SU-DHL-6 (cell line): ENCODE data around the gene KIF21B.
A peak's percentile ranks its signal among the peaks of the same experiment; 100 is the strongest.

ENCODE experiments used
- H2AFZ ChIP-seq: fragments of 200-600 bp; sonication (generic); 2 replicates; pipeline ENCODE4 v1.6.1; 2014; ENCODE audit warnings: low read depth, mild to moderate bottlenecking, moderate library complexity, mixed read lengths, antibody characterized with exemption, low read length; ENCODE audit not compliant: severe bottlenecking
- H3F3A ChIP-seq: fragments of 200-600 bp; shearing (Covaris generic); 2 replicates; pipeline ENCODE4 v1.6.0; 2016; ENCODE audit warnings: antibody characterized with exemption, mild to moderate bottlenecking; ENCODE audit not compliant: insufficient read depth
- H3K27ac ChIP-seq: fragments of 200-600 bp; sonication (generic); 2 replicates; pipeline ENCODE4 v1.5.1; 2016; ENCODE audit warnings: low read depth, mild to moderate bottlenecking, low read length, moderate library complexity, mixed read lengths
- H3K27me3 ChIP-seq: fragments of 200-600 bp; sonication (generic), shearing (Covaris generic); 2 replicates; pipeline ENCODE4 v1.6.0; 2014; ENCODE audit warnings: mild to moderate bottlenecking, low read length
- H3K36me3 ChIP-seq: fragments of 200-600 bp; sonication (generic); 2 replicates; pipeline ENCODE4 v1.6.1; 2014; ENCODE audit warnings: mild to moderate bottlenecking, low read length, mixed read lengths
- H3K4me2 ChIP-seq: fragments of 300-600, 200-600 bp; shearing (Covaris generic), sonication (generic); 2 replicates; pipeline ENCODE4 v1.6.0; 2014; ENCODE audit warnings: low read length, low read depth, mild to moderate bottlenecking; ENCODE audit not compliant: poor library complexity, severe bottlenecking
- H3K4me3 ChIP-seq: fragments of 200-600 bp; sonication (generic); 2 replicates; pipeline ENCODE4 v1.5.1; 2014; ENCODE audit warnings: antibody characterized with exemption, low read length, mild to moderate bottlenecking, mixed read lengths; ENCODE audit not compliant: insufficient read depth, poor library complexity, severe bottlenecking
- H3K79me2 ChIP-seq: fragments of 200-600 bp; sonication (generic); 2 replicates; pipeline ENCODE4 v1.6.1; 2014; ENCODE audit warnings: mild to moderate bottlenecking, low read length, moderate library complexity; ENCODE audit not compliant: insufficient read depth
- H3K9ac ChIP-seq: fragments of 200-600 bp; sonication (generic); 2 replicates; pipeline ENCODE4 v1.7.0; 2014; ENCODE audit warnings: mild to moderate bottlenecking, low read length
- H3K9me2 ChIP-seq: fragments of 200-600 bp; sonication (generic); replicated peaks from 2 replicates; pipeline ENCODE4 v1.6.1; 2014; ENCODE audit warnings: low read length; ENCODE audit not compliant: insufficient read depth
- H3K9me3 ChIP-seq: fragments of 200-600 bp; sonication (generic); 2 replicates; pipeline ENCODE4 v1.6.1; 2014; ENCODE audit warnings: low read length, mixed read lengths; ENCODE audit not compliant: insufficient read depth
- H4K20me1 ChIP-seq: fragments of 200-600 bp; sonication (generic); 2 replicates; pipeline ENCODE4 v1.6.1; 2014; ENCODE audit warnings: low read depth, mild to moderate bottlenecking, antibody characterized with exemption, low read length, moderate library complexity, mixed read lengths
- EZH2phosphoT487 ChIP-seq: fragments of 200-600 bp; sonication (generic), shearing (Covaris generic); conservative IDR thresholded peaks from 2 replicates; pipeline ENCODE4 v1.6.1; 2018; ENCODE audit warnings: mild to moderate bottlenecking, antibody characterized with exemption, low read length, moderate library complexity, mixed read lengths
- TF ChIP-seq, protein P1 (sequence below): fragments of 200-600 bp; sonication (generic); IDR thresholded peaks from one replicate; pipeline ENCODE4 v1.5.1; 2017; ENCODE audit warnings: antibody characterized with exemption, mild to moderate bottlenecking, low read length, moderate library complexity; ENCODE audit not compliant: insufficient read depth, poor library complexity, severe bottlenecking

Gene KIF21B

DNA sequence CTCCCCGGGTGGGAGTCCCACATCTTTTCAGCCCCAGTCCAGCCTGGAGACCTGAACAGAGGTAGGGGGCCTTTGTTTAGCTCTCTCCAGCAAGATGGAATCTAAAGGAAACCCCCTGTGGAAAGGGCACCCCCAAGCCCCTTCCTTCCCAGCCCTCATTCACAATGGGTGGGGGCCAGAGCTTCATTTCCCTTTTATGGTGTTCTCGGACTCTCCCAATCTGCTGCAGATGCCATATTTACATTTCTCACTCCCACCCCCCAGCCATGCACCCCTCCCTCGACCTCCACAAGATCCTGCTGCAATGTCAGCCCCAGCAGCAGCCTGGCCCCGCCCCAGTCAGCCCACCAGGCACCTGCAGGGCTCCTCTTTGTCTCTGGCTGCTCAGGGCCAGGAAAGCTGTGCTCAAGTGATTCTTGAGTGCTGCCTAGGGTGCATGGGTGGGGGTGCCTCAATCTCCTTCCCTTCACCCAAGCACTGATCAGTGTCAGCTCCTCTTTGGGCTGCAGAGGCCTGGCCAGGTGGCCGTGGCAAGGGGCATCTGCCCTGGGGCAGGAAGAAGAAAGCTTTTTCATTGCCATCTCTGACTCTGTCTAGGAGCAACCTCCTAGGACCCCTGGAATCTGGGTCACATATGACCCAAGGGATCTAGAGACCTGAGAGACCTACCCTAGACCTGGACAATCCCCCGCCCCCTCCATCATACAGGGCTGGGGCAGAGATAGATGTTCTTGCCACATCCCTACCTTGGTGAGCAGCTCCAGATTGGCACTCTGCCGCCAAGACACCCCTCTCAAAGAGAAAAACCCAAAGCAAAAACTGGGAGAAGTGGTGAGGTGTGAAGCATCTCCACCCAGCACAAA is 1.7 kb downstream of the KIF21B start:
- Histone ChIP-seq H4K20me1 (no peaks in the 10 kb centered on the region), H3K4me3 (no peak overlapping the region), H3F3A (peaks cover 8% of the 10 kb centered on the region), H3K27ac (no peak overlapping the region), H3K79me2 (no peaks in the 10 kb centered on the region), H3K9me3 (no peaks in the 10 kb centered on the region), H3K9me2 (no peaks in the 10 kb centered on the region), H3K27me3 (no peaks in the 10 kb centered on the region), H3K4me2 (peak overlapping the region; percentile 58), H2AFZ (no peak overlapping the region), H3K9ac (no peak overlapping the region), H3K36me3 (no peaks in the 10 kb centered on the region)
- TF ChIP-seq, protein P1, sequence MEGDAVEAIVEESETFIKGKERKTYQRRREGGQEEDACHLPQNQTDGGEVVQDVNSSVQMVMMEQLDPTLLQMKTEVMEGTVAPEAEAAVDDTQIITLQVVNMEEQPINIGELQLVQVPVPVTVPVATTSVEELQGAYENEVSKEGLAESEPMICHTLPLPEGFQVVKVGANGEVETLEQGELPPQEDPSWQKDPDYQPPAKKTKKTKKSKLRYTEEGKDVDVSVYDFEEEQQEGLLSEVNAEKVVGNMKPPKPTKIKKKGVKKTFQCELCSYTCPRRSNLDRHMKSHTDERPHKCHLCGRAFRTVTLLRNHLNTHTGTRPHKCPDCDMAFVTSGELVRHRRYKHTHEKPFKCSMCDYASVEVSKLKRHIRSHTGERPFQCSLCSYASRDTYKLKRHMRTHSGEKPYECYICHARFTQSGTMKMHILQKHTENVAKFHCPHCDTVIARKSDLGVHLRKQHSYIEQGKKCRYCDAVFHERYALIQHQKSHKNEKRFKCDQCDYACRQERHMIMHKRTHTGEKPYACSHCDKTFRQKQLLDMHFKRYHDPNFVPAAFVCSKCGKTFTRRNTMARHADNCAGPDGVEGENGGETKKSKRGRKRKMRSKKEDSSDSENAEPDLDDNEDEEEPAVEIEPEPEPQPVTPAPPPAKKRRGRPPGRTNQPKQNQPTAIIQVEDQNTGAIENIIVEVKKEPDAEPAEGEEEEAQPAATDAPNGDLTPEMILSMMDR: no peak
- no peak for TF ChIP-seq EZH2phosphoT487

DNA sequence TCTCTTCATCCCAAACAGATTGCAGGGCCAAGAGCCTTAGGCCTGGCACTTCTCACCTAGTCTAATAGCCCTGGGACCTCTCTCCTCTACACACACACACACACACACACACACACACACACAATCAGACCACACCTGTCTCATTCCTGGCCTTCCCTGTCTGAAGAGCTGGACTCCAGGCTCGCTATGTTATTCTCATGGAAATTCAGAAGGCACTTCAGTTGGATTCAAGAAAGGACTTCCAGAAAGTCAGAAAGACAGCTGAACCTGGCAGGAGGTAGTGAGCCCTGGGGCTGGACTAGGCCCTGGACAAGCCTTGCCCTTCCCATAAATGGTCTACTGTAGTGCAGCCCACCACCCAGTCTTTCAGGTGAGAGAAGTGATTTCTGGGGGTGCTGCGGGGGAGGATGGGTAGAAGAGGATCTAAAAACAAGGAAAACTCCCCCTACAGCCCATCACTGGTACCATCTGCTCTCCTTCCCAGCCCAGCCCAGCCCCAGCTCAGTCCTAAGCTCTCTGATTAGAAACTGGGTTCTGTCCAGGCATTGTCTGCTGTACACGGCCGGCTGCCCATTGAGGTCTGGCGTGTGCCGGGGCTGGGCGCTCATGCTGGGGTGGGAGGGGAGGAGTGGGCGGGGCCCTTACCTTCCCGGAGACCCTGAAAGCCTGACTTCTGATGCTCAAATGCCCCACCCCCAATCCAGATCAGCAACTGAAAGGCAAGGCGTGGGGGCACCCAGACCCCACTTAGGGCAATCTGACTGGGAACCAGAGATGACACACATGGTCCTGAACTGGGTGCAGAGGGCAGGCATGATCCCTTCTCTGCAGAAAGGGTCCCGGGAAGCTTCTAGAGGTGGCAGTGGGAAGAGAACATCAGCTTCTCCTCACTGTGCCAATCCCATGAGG is 2.5 kb downstream of the KIF21B start:
- H3K4me2 ChIP-seq: no peak overlapping the region
- H4K20me1 ChIP-seq: no peaks in the 10 kb centered on the region
- TF ChIP-seq EZH2phosphoT487: no peak
- TF ChIP-seq, protein P1: no peak
- H3K4me3 ChIP-seq: no peak overlapping the region
- peak overlapping the region; percentile 83 for H3K27ac ChIP-seq
- H3K9ac ChIP-seq: no peak overlapping the region
- H3K79me2 ChIP-seq: no peaks in the 10 kb centered on the region
- peaks cover 8% of the 10 kb centered on the region for H3F3A ChIP-seq
- H2AFZ ChIP-seq: no peak overlapping the region
- H3K36me3 ChIP-seq: no peaks in the 10 kb centered on the region
- H3K9me3 ChIP-seq: no peaks in the 10 kb centered on the region
- H3K27me3 ChIP-seq: no peaks in the 10 kb centered on the region
- no peaks in the 10 kb centered on the region for H3K9me2 ChIP-seq

- H3K36me3 ChIP-seq: no peaks in the 10 kb centered on the region
- H4K20me1 ChIP-seq: no peaks in the 10 kb centered on the region
- TF ChIP-seq, protein P1: no peak
- TF ChIP-seq EZH2phosphoT487: no peak
- peaks cover 8% of the 10 kb centered on the region for H3F3A ChIP-seq
- no peaks in the 10 kb centered on the region for H3K27me3 ChIP-seq
- peak overlapping the region; percentile 23; the same call in 1 of the 2 replicates for H3K9ac ChIP-seq
- H3K4me3 ChIP-seq: no peak overlapping the region
- peak overlapping the region; percentile 45 for H3K4me2 ChIP-seq
- H2AFZ ChIP-seq: peak overlapping the region; percentile 29
- H3K27ac ChIP-seq: peak overlapping the region; percentile 83
- H3K79me2 ChIP-seq: no peaks in the 10 kb centered on the region
- no peaks in the 10 kb centered on the region for H3K9me2 ChIP-seq
- H3K9me3 ChIP-seq: no peaks in the 10 kb centered on the region
Measured at GRCh38 chr1:201020040-201020591, 3.4 kb downstream of the KIF21B start.
